Activated naive CD4-positive, alpha-beta T cell treated with anti-CD3 and anti-CD28 coated beads for 36 hours (primary cell): ENCODE results near the gene DLGAP4. TPM values are rescaled to one million over a fixed set of nuclear protein-coding genes. Genes with fewer than 3 reads are reported as not detected.
"Not testable (repeated sequence)": the region's sequence is repeated elsewhere in the genome, so short reads cannot be mapped to it uniquely, and the experiment has no call there.

Experiments used
- CTCF ChIA-PET: fragments of 350-600 bp; sonication (Branson Sonifier 250); formaldehyde crosslinking; loops from one replicate; lab custom pipeline; 2021; ENCODE audit warnings: antibody characterized with exemption; lab: Charles Lee
- DNase-seq: peaks from one replicate; pipeline ENCODE4 v3.0.0-alpha.2; 2020
- H3K27ac Mint-ChIP-seq: one replicate; pipeline ENCODE4 v1.8.0; 2021; ENCODE audit warnings: mild to moderate bottlenecking, mixed read lengths
- H3K27me3 Mint-ChIP-seq: one replicate; pipeline ENCODE4 v1.8.0; 2021; ENCODE audit warnings: low read depth, mixed read lengths
- H3K36me3 Mint-ChIP-seq: one replicate; pipeline ENCODE4 v1.8.0; 2021; ENCODE audit warnings: low read depth, mixed read lengths
- H3K4me1 Mint-ChIP-seq: one replicate; pipeline ENCODE4 v1.8.0; 2021; ENCODE audit warnings: low read depth, mixed read lengths
- H3K4me3 Mint-ChIP-seq: one replicate; pipeline ENCODE4 v1.8.0; 2021; ENCODE audit warnings: mild to moderate bottlenecking, moderate library complexity, mixed read lengths
- H3K9me3 Mint-ChIP-seq: one replicate; pipeline ENCODE4 v1.8.0; 2021; ENCODE audit warnings: mixed read lengths
- intact Hi-C: fragments of 100-400 bp; cut with micrococcal nuclease; formaldehyde crosslinking; loops from one replicate; pipeline ENCODE4 v1.15.1; 2023
- total RNA-seq, 2 experiments: library from RNA; stranded (reverse); gene quantifications; one replicate each; pipeline ENCODE4 v1.2.3, GENCODE V29; 2021

DLGAP4 gene
- total RNA-seq, 2 experiments from 2014 or later: 9.2 to 13.7 TPM

DNA sequence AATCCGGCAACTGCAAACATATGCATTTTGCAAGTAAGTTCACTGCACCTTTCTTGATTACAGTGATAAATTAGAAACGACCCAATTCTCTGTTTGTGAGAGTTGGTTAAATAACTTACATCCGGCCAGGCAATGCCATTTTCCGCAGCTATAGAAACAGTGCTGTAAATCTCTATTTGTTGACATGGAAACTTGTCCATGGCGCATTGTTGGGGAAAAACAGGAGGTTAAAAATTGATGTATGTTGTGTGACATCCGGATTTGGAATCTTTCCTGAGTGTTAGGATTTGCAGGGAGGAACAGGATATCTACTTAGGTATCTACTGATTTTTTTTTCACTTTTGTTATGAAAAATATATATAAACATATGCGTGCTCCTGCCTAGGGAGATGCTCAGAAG is 66.5 kb downstream of the DLGAP4 start:
- Mint-ChIP-seq H3K36me3 (no peaks in the 10 kb centered on the region), H3K9me3 (no peaks in the 10 kb centered on the region), H3K27ac (no peak overlapping the region), H3K4me1 (no peaks in the 10 kb centered on the region), H3K4me3 (no peak overlapping the region), H3K27me3 (peaks cover 3% of the 10 kb centered on the region)
- no peak for DNase-seq
- CTCF ChIA-PET: no interaction called here
- intact Hi-C loops: no loop called here

DNA sequence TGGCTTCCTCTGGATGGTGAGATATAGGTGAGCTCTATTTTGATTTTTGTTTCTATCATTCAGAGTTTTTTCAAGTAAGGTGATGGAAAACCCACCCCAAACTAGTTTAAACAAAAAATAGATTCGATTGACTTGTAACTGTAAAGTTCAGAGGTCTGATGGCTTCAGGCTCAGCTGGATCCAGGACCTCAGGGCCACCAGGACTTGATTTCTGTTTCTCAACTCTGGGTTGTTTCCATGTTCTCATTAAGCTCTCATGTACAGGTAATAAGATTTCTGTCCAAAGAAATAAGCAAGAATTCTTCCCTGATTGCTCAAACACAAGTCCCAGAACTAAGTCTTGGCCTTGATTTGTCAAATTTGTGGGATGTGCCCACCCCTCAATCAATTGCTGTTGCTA is 67.0 kb downstream of the DLGAP4 start:
- no peak overlapping the region for H3K27ac Mint-ChIP-seq
- H3K9me3 Mint-ChIP-seq: no peaks in the 10 kb centered on the region
- no peaks in the 10 kb centered on the region for H3K36me3 Mint-ChIP-seq
- no peaks in the 10 kb centered on the region for H3K4me1 Mint-ChIP-seq
- H3K27me3 Mint-ChIP-seq: peaks cover 3% of the 10 kb centered on the region
- CTCF ChIA-PET: no interaction called here
- no peak for DNase-seq
- no peak overlapping the region for H3K4me3 Mint-ChIP-seq
- intact Hi-C loops: no loop called here

DNA sequence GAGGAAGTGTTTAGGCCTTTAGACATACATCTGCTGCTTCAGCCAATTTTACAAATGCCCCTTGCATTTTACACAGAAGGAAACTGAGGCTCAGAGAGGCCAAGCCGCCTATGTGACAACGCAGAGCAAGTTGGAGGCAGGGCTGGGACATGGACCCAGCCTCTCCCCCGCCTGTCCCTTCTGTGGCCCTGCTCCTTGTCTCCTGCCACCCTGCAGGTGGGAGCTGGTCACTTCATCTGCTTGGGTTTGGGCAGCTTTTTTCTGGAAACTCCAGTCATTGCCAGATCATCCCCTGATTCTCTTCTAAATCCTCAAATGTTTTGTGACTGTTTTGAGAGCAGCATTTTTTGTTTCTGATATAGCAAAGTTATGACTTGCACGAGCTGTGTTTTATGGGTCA is 68.9 kb downstream of the DLGAP4 start:
- no peak for DNase-seq
- H3K27me3 Mint-ChIP-seq: peaks cover 11% of the 10 kb centered on the region
- no peak overlapping the region for H3K27ac Mint-ChIP-seq
- no peaks in the 10 kb centered on the region for H3K4me1 Mint-ChIP-seq
- H3K9me3 Mint-ChIP-seq: no peaks in the 10 kb centered on the region
- CTCF ChIA-PET: no interaction called here
- no peak overlapping the region for H3K4me3 Mint-ChIP-seq
- H3K36me3 Mint-ChIP-seq: no peaks in the 10 kb centered on the region
- intact Hi-C loops: no loop called here

DNA sequence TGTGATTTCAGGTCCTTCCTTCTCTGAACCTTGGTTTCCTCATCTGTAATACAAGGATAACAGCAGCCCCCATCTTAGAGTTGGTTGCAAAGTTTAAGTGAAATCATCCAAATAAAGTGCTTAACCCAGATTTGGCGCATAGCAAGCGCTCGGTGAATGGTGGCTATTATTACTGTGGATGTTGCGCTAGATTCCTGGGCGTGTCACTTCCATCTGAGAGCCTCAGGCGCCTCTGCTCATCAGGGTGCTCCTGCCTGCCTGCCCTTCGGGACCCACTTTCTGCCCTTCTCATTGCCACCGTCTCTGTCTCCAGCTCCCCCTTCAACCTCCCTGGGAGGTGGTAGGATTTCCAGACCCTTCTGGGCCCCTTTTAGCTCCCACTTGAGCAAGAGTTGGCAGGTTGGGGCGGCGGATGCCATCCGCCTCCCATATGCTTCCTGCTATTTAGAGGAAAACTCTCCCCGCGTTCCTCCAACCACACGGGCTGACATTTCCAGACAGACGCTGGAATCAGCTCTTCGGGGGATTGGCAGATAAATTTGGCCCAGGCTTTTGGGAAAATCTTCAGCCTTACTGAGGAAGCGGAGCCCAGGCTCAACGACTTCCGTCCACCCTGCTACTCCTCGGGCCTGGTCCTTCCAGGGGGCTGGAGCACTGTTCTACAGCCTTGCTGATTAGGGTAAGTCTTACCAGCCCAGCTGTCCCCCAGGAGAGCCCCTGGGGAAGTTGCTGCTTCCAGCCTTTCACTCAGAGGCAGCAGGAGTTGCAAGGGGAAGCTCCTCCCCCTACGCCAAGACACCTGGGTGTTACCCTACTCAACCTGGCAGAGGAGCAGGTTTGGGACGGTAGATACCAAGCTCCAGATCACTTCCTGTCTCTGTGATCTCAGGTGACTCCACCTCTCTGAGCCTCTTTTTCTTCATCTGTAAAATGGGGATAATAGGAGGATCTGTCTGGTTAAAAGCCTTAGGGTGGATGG is 71.5 kb downstream of the DLGAP4 start:
- H3K4me3 Mint-ChIP-seq: no peak overlapping the region
- no peaks in the 10 kb centered on the region for H3K36me3 Mint-ChIP-seq
- CTCF ChIA-PET: interaction anchor here (1.1 kb wide), 1 partner anchor 175 kb away, joined by 3 read pairs; no protein-coding TSS in a partner anchor
- no peaks in the 10 kb centered on the region for H3K4me1 Mint-ChIP-seq
- no peak for DNase-seq
- H3K27me3 Mint-ChIP-seq: peaks cover 11% of the 10 kb centered on the region
- intact Hi-C loops: no loop called here
- no peak overlapping the region for H3K27ac Mint-ChIP-seq
- H3K9me3 Mint-ChIP-seq: no peaks in the 10 kb centered on the region

DNA sequence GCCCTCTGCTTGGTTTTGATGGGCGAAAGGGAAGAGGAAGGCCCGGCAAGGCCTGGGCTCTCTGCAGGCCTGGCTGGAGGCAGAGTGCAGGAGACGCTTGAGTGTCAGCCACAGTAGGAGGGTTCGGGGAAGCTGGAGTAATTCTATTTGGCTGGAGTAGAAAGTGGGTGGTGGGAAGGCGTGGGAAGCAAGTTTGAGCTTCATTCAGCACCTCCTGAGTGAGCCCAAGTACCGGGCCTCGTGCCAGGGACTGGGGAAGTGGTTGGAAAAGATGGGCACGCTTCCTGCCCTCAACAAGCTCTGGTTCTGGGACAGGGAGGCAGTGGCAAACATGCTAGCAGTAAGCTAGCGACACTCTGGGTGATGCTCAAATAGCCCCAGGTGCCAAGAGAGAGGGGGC is 72.5 kb downstream of the DLGAP4 start:
- Mint-ChIP-seq H3K36me3 (no peaks in the 10 kb centered on the region), H3K9me3 (no peaks in the 10 kb centered on the region), H3K27ac (no peak overlapping the region), H3K4me3 (no peak overlapping the region), H3K4me1 (no peaks in the 10 kb centered on the region), H3K27me3 (peaks cover 11% of the 10 kb centered on the region)
- CTCF ChIA-PET: no interaction called here
- intact Hi-C loops: no loop called here
- DNase-seq: no peak

DNA sequence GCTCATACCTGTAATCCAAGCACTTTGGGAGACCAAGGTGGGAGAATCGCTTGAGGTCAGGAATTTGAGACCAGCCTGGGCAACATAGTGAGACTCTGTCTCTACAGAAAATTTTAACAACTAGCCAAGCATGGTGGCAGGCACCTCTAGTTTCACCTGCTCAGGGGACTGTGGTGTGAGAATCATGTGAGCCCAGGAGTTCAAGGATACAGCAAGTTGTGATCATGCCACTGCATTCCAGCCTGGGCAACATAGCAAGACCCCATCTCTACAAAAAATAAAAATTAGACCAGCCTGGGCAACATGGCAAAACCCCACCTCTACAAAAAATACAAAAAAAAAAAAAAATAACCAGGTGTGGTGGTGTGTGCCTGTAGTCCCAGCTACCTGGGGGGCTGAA is 73.8 kb downstream of the DLGAP4 start:
- H3K27ac Mint-ChIP-seq, CTCF ChIA-PET, H3K4me3 Mint-ChIP-seq, H3K9me3 Mint-ChIP-seq, DNase-seq, H3K36me3 Mint-ChIP-seq, H3K4me1 Mint-ChIP-seq: not testable (repeated sequence)
- peaks cover 11% of the 10 kb centered on the region for H3K27me3 Mint-ChIP-seq
- intact Hi-C loops: loop anchor here (5.0 kb wide), 1 partner anchor 112 kb away; no protein-coding TSS in a partner anchor

DNA sequence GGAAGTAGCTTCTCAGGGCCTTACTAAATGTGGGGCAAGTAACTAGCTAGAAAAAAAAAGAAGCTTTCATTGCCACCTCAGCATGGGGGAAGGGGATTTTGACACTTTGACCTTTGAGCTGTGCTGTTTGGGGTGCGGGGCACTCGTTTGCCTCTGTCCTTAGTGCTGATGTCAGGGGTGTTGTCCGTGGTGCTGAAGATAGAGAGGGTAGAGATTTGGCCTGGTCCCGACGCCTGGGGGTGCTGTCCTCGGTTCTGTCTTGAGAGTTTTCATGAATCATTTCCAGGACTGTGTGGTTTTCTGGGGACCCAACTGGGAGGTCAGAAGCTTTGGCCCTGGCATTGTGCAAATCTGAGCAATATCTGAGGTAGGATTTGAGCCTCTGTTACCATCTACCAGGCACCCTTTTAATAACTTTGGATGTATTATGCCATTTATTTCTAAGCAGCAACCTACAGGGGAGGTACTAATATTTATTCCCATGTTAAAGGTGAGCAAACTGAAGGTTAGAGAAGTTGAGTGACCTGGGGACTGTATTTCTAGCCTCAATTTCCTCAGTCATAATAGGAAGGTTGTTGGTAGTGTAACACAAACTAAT is 78.0 kb downstream of the DLGAP4 start:
- Mint-ChIP-seq H3K4me1 (no peaks in the 10 kb centered on the region), H3K36me3 (no peaks in the 10 kb centered on the region), H3K27ac (no peak overlapping the region), H3K9me3 (peaks cover 2% of the 10 kb centered on the region), H3K4me3 (no peak overlapping the region), H3K27me3 (peaks cover 3% of the 10 kb centered on the region)
- intact Hi-C loops: loop anchor here (5.0 kb wide), 1 partner anchor 108 kb away; no protein-coding TSS in a partner anchor
- DNase-seq: peak; percentile 72
- CTCF ChIA-PET: interaction anchor here (0.5 to 0.6 kb wide), 2 partner anchors 175 to 297 kb away, joined by 3 read pairs; no protein-coding TSS in a partner anchor

DNA sequence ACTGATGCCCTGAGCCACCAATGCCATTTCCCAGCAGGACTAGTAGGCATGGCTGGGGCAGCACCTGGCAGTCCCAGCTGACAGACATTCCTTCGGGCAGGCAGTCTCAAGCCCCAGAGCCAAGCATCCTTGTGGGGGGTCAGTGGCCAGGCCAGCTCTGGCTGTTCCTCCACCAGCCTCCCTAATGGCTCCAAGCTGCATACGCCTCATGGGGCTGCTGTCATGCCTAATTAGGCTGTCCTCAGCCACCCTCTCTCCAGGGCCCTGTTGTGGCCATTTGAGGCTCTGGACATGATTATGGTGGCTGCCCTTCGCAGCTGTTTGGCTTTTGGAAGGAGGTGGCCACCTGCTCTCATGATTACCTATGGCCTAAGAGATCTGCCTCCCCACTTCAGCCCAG is 79.4 kb downstream of the DLGAP4 start:
- Mint-ChIP-seq H3K9me3 (peaks cover 2% of the 10 kb centered on the region), H3K36me3 (no peaks in the 10 kb centered on the region), H3K27me3 (no peaks in the 10 kb centered on the region), H3K4me1 (no peaks in the 10 kb centered on the region), H3K27ac (no peak overlapping the region), H3K4me3 (no peak overlapping the region)
- no peak for DNase-seq
- CTCF ChIA-PET: interaction anchor here (0.9 kb wide), 1 partner anchor 14 kb away, joined by 3 read pairs; no protein-coding TSS in a partner anchor
- intact Hi-C loops: no loop called here

DNA sequence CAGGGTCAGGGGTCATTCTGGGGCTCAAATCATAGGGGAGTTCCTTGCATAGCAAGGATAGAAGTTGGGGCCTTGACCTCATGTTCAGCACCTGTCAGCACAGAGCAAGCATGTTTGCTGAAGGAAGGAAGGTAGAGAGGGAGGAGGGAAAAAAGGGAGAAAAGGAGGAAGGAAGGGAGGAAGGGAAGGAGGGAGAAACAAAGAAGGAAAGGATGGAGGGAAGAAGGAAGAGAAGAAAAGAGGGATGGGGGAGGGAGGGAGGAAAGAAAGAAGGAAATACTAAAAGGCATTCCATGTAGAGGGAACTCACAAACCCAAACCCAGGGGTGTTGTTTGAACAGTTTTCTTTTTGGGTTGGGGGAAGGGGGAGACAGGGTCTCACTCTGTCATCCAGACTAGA is 80.1 kb downstream of the DLGAP4 start:
- H3K4me3 Mint-ChIP-seq: no peak overlapping the region
- intact Hi-C loops: no loop called here
- DNase-seq: no peak
- CTCF ChIA-PET: interaction anchor here (0.9 kb wide), 1 partner anchor 14 kb away, joined by 3 read pairs; no protein-coding TSS in a partner anchor
- peaks cover under 1% of the 10 kb centered on the region for H3K27me3 Mint-ChIP-seq
- no peaks in the 10 kb centered on the region for H3K36me3 Mint-ChIP-seq
- H3K4me1 Mint-ChIP-seq: no peaks in the 10 kb centered on the region
- peaks cover 2% of the 10 kb centered on the region for H3K9me3 Mint-ChIP-seq
- H3K27ac Mint-ChIP-seq: no peak overlapping the region

DNA sequence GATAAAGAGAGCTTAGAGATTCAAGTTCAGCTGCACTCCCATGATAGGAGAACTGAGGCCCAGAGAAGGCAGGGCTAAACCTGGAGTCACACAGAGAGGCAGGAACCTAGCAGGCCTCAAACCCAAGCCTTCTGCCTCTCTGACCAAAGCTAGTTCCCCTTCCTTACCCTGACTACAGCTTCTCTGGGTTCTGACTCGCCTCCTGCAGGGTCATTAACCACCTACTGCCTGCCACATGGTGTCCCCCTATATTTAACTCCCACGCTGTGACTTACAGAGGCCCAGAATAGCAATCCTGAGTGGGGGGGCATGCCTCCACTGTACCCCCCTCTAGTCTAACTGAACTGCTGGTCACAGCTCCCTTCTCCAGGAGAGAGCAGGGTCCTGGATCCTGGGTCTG is 84.1 kb downstream of the DLGAP4 start:
- H3K4me3 Mint-ChIP-seq: no peak overlapping the region
- H3K27me3 Mint-ChIP-seq: peaks cover 2% of the 10 kb centered on the region
- H3K9me3 Mint-ChIP-seq: no peaks in the 10 kb centered on the region
- no peak overlapping the region for H3K27ac Mint-ChIP-seq
- DNase-seq: no peak
- no peaks in the 10 kb centered on the region for H3K4me1 Mint-ChIP-seq
- intact Hi-C loops: no loop called here
- CTCF ChIA-PET: interaction anchor here (0.7 kb wide), 1 partner anchor 49 kb away, joined by 3 read pairs; no protein-coding TSS in a partner anchor
- no peaks in the 10 kb centered on the region for H3K36me3 Mint-ChIP-seq

DNA sequence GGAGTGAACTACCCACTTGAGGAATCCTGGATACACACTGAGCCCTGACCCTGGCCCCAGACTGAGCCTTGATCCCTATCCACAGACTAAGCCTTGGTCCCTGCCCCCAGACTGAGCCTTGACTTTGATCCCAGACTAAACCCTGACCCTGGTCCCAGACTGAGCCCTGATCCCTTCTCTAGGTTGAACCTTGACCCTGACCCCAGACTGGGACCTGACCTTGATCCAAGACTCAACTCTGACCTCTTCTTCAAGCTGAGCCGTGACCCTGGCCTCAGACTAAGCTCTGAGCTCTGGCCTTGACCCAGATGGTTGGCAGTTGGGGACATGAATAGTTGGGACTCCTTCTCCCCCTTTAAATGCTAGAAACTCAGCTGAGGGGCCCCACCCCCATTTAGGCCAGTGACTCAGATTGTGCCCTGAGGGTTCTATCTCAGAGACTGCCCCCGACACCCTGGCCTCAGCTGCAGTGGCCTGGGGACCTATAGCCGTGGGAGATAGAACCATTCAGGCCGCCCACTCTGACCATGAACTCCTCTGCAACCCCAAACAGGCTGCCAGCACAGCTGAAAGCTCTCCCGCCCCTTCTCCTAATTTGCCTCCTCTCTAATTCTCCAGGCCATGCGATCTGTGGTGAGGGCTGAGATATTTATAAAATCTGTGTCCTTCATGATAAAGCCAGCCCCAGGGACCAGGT is 84.7 kb downstream of the DLGAP4 start:
- Mint-ChIP-seq H3K27me3 (peaks cover 2% of the 10 kb centered on the region), H3K9me3 (no peaks in the 10 kb centered on the region), H3K4me1 (no peaks in the 10 kb centered on the region), H3K27ac (no peak overlapping the region), H3K36me3 (no peaks in the 10 kb centered on the region), H3K4me3 (no peak overlapping the region)
- DNase-seq: no peak
- intact Hi-C loops: no loop called here
- CTCF ChIA-PET: interaction anchor here (0.7 kb wide), 1 partner anchor 49 kb away, joined by 3 read pairs; no protein-coding TSS in a partner anchor

DNA sequence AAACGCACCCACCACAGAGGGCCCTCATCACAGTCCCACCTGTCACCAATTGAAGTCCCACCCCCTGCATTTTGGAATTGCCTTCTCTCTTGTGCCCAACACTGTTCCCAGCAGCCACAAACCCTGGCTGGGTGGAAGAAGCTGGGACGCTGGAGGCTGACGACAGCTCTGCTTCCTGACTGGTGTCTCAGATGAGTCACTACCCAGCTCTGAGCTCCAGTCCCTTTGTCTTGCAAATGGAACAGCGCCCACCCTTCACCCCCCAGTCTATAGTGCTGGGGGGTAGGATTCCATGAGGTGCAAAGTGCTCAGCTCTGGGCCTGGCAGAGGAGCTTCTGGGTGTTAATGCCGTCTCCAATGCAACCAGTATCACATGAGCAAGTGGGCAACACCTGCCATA is 85.3 kb downstream of the DLGAP4 start:
- Mint-ChIP-seq H3K4me3 (no peak overlapping the region), H3K27me3 (peaks cover 2% of the 10 kb centered on the region), H3K9me3 (no peaks in the 10 kb centered on the region), H3K27ac (no peak overlapping the region), H3K4me1 (no peaks in the 10 kb centered on the region), H3K36me3 (no peaks in the 10 kb centered on the region)
- intact Hi-C loops: no loop called here
- no peak for DNase-seq
- CTCF ChIA-PET: interaction anchor here (0.6 kb wide), 1 partner anchor 253 kb away, joined by 4 read pairs; no protein-coding TSS in a partner anchor
